Measurements from ENCODE around the gene LINGO3. TPM values are rescaled to one million over a fixed set of nuclear protein-coding genes. Genes with fewer than 3 reads are reported as not detected.
A peak's percentile ranks its signal among the peaks of the same experiment; 100 is the strongest.

Gene LINGO3
- total and polyA plus RNA-seq, 2 donors (not counting 1 experiment from before 2014, with no cell fraction given) = 1.1 to 3.9 TPM

GRCh38 chr19:2317300-2317699 lies 9.3 kb upstream of the LINGO3 start:
- Histone ChIP-seq H3K4me3 (ENCODE audit: control extremely low read depth in 1 of 5, extremely low read depth in 1 of 5, insufficient read depth in 1 of 5, low read depth in 2 of 5, low read length in 4 of 5) (no peak overlapping the region), H4K20me1 (ENCODE audit: control insufficient read depth, insufficient read depth, low read length, poor library complexity, severe bottlenecking) (no peaks in the 10 kb centered on the region), H3K27me3 (replicated peaks in 1 of 4; ENCODE audit: control extremely low read depth in 1 of 4, control insufficient read depth in 3 of 4, insufficient read depth in 4 of 4, low read length in 3 of 4) (peaks cover 0 to 7% (median 2%) of the 10 kb centered on the region in 4 experiments), H3K9me3 (ENCODE audit: control extremely low read depth in 1 of 3, control insufficient read depth in 2 of 3, insufficient read depth in 1 of 3, low read length in 2 of 3) (peaks cover 3 to 20% (median 8%) of the 10 kb centered on the region in 3 donors), H3K36me3 (replicated peaks in 1 of 2; ENCODE audit: control extremely low read depth in 1 of 2, control insufficient read depth in 1 of 2, extremely low read depth in 1 of 2, insufficient read depth in 2 of 2, low read length in 1 of 2) (peaks cover 0 to 16% of the 10 kb centered on the region in 2 experiments), H3K4me1 (ENCODE audit: control insufficient read depth in 2 of 2, insufficient read depth in 2 of 2, low read length in 2 of 2) (peaks cover 44 to 53% of the 10 kb centered on the region in 2 donors), H3K4me2 (replicated peaks; ENCODE audit: low read depth, low read length, poor library complexity, severe bottlenecking) (no peak overlapping the region), H3K9ac (ENCODE audit: low read length) (no peak overlapping the region), H3K79me2 (ENCODE audit: control insufficient read depth, insufficient read depth, low read length) (peaks cover 8% of the 10 kb centered on the region), H2AFZ (ENCODE audit: insufficient read depth, low read depth, low read length, poor library complexity, severe bottlenecking) (no peak overlapping the region), H3K27ac (ENCODE audit: low read length in 2 of 2) (no peak overlapping the region)
- Mint-ChIP-seq H3K27me3 (no peaks in the 10 kb centered on the region), H3K4me1 (peaks cover 51% of the 10 kb centered on the region), H3K4me3 (no peak overlapping the region), H3K27ac (peak overlapping the region; percentile 48), H3K9me3 (ENCODE audit: insufficient read depth) (peaks cover 3% of the 10 kb centered on the region)
- ChIA-PET POLR2A (interaction anchor here (0.6 to 5.0 kb wide), 6 partner anchors 10 to 128 kb away, joined by 3 to 35 read pairs (median 10); partner anchors contain the start of genes LINGO3, LSM7 and SPPL2B), CTCF (interaction anchor here (1.3 to 2.9 kb wide), 7 partner anchors 15 to 81 kb away, joined by 3 to 43 read pairs (median 9); partner anchors contain the start of genes PLEKHJ1 and SF3A2)
- TF ChIP-seq EZH2 (IDR thresholded peaks at IDR 0.05; ENCODE audit: borderline replicate concordance, insufficient read depth, low read depth, low read length, poor library complexity, severe bottlenecking) (no peak), CTCF (IDR thresholded peaks at IDR 0.05) (no peak)
- ATAC-seq (ENCODE audit: low read depth) = no peak
- 96% methylated on average over 10 of the region's 13 CpGs for WGBS (ENCODE audit: insufficient coverage)
- no peak for DNase-seq
- intact Hi-C loops (cut with micrococcal nuclease) = loop anchor here (2.0 to 10.0 kb wide), 3 partner anchors 16 to 162 kb away; partner anchors contain the start of gene AP3D1

DNA sequence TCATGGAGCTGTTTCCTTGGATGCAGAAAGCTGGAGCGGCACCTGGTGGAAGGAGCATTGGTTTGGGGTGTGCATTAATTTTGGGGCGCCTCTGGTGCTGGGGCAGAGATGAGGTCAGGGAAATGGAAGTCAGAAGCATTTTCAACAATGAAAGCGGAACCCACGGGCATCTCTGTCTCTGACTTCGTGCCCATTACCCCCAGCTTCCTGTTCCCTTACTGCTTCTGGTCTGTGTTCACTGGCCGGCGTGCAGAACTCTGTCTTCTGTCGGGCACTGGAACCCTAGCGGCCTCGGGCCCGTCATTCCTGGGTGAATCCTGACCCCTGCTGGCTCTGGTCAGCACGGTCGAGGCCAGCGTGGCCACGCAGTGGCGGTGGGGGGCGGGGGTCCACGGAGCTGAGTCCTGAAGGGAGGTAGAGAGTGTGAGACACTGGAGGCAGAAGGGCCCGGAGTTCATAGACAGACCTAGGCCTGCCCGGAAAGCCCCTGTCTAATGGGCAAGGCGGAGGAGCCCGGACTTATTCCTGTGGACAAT lies 7.9 kb upstream of the LINGO3 start:
- DNase-seq = peak; percentile 74
- H3K4me2 ChIP-seq (replicated peaks; ENCODE audit: low read depth, low read length, poor library complexity, severe bottlenecking) = peak overlapping the region; percentile 63
- no peak for TF ChIP-seq CTCF (IDR thresholded peaks at IDR 0.05)

More for the DNA sequence above, 7.9 kb upstream of the LINGO3 start:
- ChIA-PET POLR2A (interaction anchor here (0.6 to 5.0 kb wide), 14 partner anchors 8 to 230 kb away, joined by 3 to 35 read pairs (median 8); partner anchors contain the start of genes LINGO3, LSM7 and SPPL2B), CTCF (interaction anchor here (0.7 to 2.9 kb wide), 26 partner anchors 8 to 451 kb away, joined by 3 to 43 read pairs (median 5); partner anchors contain the start of genes AP3D1, LSM7, PLEKHJ1 and SF3A2)
- Histone ChIP-seq H3K9me3 (ENCODE audit: control extremely low read depth in 1 of 3, control insufficient read depth in 2 of 3, insufficient read depth in 1 of 3, low read length in 2 of 3) (peaks cover 3 to 20% (median 8%) of the 10 kb centered on the region in 3 donors), H2AFZ (ENCODE audit: insufficient read depth, low read depth, low read length, poor library complexity, severe bottlenecking) (peak overlapping the region; percentile 60), H3K9ac (ENCODE audit: low read length) (peak overlapping the region; percentile 31), H3K27me3 (replicated peaks in 1 of 4; ENCODE audit: control extremely low read depth in 1 of 4, control insufficient read depth in 3 of 4, insufficient read depth in 4 of 4, low read length in 3 of 4) (peaks cover 0 to 10% (median 3%) of the 10 kb centered on the region in 4 experiments), H3K79me2 (ENCODE audit: control insufficient read depth, insufficient read depth, low read length) (peaks cover 3% of the 10 kb centered on the region), H3K4me3 (ENCODE audit: control extremely low read depth in 1 of 5, extremely low read depth in 1 of 5, insufficient read depth in 1 of 5, low read depth in 2 of 5, low read length in 4 of 5) (peak overlapping the region in 1 of 5 experiments; percentile 19), H3K36me3 (replicated peaks in 1 of 2; ENCODE audit: control extremely low read depth in 1 of 2, control insufficient read depth in 1 of 2, extremely low read depth in 1 of 2, insufficient read depth in 2 of 2, low read length in 1 of 2) (peaks cover 0 to 3% of the 10 kb centered on the region in 2 experiments), H3K4me1 (ENCODE audit: control insufficient read depth in 2 of 2, insufficient read depth in 2 of 2, low read length in 2 of 2) (peaks cover 46 to 55% of the 10 kb centered on the region in 2 donors), H4K20me1 (ENCODE audit: control insufficient read depth, insufficient read depth, low read length, poor library complexity, severe bottlenecking) (no peaks in the 10 kb centered on the region), H3K27ac (ENCODE audit: low read length in 2 of 2) (peak overlapping the region; percentile 62 to 75)
- Mint-ChIP-seq H3K27ac (peak overlapping the region; percentile 93), H3K27me3 (no peaks in the 10 kb centered on the region), H3K9me3 (ENCODE audit: insufficient read depth) (peaks cover 3% of the 10 kb centered on the region), H3K4me3 (peak overlapping the region; percentile 74), H3K4me1 (peaks cover 51% of the 10 kb centered on the region)
- 47% methylated on average over 22 of the region's 22 CpGs for WGBS (ENCODE audit: insufficient coverage)
- peak; percentile 75 for ATAC-seq (ENCODE audit: low read depth)
- intact Hi-C loops (cut with micrococcal nuclease) = loop anchor here (1.0 to 10.0 kb wide), 4 partner anchors 17 to 161 kb away; partner anchors contain the start of genes AP3D1, PLEKHJ1 and SF3A2
